NCI-H510A treated with DMSO at 0.1 percent for 48 hours (cell line): ENCODE results near the gene CD44.

ENCODE experiments used
- DNase-seq: peaks from one replicate; lab custom pipeline; 2025; lab: John Stamatoyannopoulos, UW

Gene CD44

DNA sequence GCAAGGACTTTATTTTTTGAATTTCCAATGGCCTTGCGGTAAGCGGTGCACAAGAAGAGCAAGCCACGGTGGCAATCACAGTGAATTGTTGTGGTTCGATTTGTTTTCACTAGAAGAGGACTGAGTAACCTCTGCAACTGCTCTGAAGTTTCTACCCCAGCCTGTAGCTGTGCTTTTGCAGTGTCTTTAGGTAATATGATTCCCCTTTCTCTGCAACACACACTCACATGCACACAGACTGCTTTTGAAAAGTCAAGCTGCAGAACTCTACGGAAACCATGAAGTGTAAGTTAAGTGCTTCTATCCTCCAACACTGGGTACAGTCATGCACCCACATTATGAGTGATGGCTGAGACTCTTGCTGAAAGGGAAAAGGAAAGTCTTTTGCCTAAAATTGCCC, 38.4 kb downstream of the CD44 start:
- DNase-seq = peak; percentile 57

DNA sequence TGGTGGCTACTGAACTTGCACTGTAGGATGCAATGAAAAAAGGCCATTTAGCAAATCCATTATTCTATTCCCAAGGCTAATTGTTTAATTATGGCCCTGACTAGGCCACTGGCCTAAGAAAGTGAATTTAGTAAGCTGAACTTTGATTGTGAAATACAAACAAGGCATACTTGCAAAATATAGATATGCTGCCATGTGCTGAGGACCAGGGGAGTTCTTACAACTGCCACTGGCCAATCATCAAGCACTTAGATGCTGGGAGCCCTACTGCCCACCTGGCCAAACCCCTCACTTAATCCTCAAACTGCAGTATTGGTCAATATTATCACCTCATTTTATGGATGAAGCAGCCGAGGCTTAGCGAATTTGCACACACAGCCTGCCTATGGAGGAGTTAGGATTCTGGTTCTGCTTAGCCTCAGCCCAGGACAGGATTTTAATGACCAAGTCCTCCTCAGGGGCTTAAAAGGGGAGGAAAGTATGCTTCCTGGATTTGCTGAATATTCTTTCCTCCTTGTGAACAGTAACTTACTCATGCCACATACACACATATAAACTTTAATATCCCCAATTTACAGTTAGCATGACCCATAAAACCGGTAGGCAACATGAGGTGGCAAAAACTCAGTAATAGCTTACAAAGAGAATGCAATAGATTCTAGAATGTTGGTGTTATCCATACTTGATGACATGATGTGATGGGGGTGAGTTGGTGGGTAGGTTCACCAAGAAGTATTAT, 39.3 kb downstream of the CD44 start:
- DNase-seq = no peak

DNA sequence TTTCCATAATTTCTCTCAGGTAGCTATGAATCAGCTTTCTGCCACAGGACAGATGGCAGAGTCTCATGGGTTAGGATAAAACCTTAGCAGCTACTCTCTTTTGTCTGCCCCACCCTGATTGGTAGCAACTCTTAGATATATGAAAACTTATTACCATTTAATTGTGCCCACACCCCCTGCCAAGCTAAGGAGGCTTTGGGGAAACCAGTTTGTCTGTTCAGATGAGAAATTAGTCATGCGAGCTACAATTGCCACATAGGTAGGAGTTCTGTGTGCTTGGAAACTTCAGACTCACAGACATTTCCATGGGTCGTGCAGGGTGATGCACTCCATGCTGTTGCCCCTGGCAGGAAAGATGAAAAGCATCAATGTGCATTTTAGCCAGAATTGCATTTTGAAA, 39.9 kb downstream of the CD44 start:
- no peak for DNase-seq

DNA sequence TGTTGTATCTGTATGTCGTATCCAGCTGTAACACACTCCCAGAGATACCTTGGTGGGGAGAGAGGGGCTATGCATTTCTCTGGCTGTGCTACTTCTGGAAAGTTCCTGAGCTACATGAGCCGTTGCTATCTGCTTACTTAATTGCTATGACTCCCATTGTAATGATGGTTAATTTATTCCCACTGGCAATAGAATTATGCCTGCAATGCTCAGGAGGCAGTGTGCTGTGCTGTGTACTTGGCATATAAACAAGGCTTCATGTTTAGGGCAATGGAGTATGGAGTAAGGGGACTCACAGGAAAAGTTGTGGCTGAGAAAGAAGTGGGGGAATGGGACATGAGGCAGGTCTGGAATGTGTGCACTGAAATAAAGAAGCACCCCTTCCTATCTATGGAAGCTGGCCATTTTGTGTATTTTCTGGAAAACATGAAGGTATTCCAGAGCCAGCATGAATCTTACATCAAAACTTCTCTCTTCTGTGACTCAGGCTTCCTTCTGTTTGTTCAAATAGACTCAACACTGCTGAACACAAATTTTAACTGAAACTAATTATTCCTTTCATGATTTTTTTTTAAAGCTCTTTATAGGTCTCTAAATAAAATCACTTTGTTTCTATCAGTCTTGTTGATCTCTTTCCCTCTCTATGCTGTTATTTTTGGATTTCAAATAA, 40.6 kb downstream of the CD44 start:
- DNase-seq = no peak

DNA sequence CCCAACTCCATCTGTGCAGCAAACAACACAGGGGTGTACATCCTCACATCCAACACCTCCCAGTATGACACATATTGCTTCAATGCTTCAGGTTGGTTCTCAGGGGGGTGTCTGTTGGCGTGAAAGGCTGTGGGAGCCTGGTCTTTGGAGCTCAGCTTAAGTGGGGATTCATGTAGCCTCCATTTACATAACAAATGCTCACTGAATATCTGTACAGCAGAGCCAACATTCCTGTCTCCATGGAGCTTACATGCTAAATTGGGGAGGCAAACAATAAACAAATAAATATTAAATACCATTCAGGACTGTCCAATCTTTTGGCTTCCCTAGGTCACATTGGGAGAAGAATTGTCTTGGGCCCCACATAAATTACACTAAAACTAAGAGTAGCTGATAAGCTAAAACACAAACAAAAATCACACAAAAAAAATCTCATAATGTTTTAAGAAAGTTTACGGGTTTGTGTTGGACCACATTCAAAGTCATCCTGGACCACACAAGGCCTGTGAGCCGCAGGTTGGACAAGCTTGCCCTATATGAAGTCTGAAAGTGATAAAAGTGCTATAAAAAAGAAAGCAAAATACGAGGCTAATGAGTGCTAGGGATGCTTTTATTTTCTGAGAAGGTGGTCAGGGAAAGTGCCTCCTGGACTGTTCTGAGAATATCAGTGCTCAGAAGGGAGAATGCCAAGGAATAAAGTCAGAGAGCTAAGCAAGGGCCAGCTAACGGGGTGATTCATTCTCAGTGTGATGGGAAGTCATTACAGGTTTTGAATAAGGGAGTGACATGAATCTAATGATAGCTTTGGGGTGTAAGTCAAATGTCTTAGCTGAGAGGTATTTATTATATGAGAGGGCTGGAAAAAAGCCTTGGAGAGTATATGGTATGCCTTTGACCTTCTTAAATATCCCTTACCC, 41.6 kb downstream of the CD44 start:
- no peak for DNase-seq

DNA sequence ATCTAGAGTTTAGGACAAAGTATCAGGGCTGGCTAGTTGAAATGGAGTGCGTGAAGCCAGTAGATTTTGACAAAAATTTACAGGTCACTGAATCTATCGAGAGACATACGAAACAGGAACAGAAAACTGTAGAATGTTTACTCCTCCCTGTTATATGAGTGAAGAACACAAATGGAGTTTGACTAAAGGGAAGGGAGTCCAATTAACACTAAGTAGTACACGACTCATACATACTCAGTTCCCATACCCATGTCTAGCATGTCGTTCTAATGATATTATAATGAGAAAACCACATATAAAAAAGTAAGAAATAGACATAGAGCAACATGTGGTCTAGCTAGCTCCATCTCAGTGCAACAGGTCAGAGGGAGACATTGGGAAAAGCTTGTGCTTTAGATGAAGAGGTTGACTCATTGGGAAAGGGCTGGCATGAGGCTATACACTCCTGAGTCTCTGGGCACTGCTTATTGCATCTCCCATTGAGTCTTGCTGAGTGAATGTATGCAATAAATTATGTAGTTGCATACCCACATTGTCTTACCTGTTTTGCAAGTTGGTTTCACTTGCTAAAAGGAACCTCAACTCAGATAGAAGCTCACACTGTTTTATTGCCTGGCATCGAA, 43.5 kb downstream of the CD44 start:
- no peak for DNase-seq

DNA sequence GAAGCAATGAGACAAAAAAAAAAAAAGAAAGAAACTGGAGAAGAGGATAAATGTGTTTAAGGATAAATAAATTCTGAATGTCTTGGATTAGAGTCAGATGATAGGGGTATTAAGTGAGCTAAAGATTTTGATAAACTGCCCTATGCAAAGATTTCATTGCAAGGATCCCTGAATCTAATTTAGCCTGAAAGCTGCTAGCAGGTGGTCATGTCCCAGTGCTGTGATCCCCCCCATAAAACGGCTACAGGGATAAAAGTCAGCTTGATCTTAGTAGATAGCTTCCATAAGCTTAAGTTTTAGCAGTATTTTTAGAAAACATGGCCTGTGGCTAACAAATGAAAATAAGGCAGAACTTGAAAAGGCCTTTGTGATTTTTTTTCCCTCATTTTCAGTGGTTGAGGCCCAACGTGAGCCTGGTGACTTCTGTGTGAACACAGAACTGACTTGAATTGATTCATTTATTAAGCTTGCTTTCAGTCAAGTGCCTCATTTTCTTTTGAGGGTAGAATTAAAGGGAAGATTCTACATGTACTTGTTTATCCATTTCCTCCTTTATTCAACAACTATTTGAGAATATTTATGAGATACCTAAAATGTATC, 44.5 kb downstream of the CD44 start:
- no peak for DNase-seq

DNA sequence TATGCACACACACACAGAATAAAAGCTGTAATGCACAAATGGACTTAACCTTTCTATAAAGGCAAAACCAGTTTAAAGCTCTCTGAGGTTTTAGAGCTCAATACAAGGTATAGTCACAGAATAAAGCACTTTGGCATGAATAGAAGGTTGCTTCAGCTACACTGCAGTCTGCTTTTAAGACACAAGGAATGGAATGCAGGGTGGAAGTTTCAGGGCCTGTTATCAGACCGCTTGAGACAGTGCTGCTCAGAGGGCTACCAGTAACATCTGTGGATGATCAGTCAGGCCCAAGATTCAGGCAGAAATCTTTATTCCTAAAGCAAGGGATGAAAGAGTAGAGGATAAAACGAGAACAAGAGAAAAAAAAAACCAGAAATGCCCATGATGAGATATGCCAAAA, 46.7 kb downstream of the CD44 start:
- no peak for DNase-seq

DNA sequence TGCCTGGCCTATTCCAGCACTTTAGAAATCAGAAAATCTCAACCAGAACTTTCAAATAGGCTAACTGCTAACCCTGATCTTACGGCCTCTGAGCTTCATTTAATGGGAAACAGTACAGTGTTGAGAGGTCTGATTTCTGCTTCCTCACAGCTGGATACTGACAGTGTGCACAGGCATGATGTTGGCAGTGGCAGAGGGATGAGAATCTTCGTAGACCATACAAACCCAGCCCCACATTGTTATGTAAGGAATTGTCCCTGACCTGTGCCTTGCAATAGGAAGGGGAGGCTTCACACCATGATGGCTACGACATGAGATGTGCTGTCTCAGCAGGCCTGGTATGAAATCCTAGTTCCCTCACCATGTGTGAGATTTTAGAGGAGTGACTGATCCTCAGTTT, 49.0 kb downstream of the CD44 start:
- no peak for DNase-seq

DNA sequence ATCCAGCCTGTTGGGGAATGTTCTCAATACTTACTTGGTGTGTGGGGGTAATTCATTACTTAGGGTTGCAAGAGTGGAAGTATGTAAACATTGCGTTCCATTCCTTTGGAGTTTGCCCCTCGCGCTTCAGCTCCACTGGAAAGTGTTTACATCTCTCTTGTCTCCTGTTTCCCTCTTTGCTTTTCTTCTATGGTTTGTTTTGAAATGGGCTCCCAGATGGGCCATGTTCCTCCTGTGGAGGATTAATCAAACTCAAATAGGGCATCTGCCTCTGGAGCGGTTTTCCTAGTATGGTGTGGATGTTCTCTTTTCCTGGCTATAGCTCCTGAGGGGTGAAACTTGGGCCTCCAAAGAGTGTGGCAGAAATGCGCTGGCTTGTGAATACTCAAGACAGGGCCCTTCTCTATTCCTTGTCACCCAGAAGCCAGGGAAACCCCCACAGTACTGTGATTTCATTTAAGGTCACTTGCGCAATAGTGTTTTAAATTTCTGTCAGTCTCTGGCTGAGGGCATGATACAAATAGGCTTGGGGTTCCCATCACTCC, 51.9 kb downstream of the CD44 start:
- DNase-seq = no peak

DNA sequence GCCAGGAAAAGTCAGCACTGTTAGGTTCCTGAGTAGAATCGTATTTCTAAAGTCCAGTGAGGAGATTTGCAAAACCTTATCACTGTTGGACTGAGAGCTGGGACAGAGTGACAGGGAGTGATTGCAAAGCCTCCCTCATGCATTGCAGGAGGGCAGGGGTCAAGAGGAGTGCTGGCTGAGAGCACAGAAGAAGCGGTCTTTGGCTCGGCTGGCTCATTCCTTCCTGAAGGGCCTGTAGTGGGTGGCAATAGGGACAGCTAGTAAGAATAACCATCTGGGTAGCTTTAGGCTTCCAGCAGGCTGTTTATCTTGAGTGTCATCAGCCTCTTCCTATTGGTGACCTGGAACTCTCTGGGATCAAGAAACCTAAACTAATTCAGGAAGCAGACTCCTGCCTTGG, 53.4 kb downstream of the CD44 start:
- no peak for DNase-seq

DNA sequence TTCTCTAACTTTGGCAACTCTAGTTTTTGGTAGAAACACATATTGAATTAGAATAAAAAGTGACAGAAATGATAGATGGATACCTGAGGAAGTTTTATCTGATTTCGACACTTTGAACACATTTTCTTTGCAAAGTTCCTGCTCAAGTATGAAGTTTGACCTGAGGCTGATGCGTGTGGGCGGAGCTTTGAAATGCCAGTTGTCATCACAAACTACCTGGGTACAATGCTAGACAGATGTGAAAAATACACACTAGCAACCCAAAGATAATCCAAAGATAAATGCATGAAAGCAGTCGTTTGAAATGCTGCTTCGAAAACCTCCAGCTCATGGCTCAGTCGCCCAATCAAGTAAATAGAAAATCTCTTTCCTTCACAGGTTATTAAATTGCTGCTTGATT, 54.8 kb downstream of the CD44 start:
- DNase-seq = no peak

DNA sequence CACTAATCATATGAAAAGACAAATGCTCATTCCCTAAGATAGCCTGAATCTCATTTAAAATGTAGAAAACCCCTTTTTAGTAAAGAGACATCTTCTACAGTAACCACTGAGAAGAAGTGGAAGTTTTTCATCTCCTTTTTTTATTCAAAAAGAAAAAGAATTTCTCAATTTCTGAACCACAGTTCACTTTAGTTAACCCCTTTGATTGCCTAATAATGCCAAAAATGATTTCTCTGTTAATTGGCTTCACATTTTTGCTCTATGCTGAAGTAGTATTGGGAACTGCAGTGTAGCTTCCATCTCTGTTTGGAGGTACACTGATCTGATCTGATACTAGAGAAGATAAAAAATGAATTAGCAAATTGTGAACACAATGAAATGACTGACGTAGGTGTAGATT, 58.3 kb downstream of the CD44 start:
- DNase-seq = no peak

DNA sequence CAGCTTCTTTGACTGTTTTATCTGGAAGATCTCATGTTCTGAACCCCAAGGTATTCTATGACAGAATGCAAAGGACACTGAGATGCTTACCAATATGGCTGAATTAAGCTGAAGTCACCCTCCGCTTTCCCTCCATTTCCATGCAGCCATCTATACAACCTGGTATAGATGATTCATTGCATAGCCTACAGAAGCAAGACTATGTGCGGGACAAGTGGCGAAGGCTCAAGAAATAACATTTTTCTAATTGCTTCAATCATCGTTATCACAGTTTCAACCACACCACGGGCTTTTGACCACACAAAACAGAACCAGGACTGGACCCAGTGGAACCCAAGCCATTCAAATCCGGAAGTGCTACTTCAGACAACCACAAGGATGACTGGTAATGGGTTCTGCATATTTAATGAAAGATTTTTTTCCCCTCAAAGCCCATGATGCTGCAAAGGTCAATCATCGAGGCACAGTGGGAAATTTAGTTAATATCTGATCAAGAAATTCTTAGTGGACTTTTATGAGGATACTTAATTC, 61.9 kb downstream of the CD44 start:
- no peak for DNase-seq

DNA sequence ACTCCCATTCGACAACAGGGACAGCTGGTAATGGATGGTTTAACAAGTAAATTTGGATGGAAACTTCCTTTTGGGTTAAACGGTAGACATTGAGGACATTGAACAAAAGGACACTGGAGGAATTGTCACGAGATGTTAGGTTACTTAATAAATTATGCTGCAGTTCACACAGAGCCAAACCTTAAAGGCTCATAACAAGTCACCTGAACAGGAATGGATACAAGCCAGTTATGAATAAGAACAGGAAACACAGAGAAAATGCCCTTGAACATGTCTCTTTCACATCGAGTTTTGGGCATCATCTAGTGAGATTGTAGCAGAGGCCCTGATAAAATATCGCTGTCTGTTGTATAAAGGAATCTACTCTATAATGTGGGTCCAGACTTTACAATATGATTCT, 65.6 kb downstream of the CD44 start:
- no peak for DNase-seq

DNA sequence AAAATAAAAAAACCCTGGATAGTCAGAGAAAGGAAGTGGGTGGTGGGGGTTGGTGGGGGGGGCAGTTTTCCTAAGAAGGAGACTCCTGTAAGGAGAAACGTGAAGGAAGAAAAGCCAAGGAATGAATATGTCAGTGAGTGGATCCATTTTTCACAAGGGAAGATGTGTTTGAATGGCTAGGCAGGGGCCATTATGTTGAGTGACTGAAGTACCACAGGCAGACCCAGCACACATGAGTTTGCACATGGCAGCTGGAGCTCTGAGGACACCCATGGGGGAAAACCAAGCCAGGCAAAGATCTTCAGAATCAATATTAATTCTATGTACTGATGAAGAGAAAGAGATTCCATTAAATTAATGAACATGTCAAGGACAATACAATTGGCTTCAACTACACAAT, 67.6 kb downstream of the CD44 start:
- no peak for DNase-seq

DNA sequence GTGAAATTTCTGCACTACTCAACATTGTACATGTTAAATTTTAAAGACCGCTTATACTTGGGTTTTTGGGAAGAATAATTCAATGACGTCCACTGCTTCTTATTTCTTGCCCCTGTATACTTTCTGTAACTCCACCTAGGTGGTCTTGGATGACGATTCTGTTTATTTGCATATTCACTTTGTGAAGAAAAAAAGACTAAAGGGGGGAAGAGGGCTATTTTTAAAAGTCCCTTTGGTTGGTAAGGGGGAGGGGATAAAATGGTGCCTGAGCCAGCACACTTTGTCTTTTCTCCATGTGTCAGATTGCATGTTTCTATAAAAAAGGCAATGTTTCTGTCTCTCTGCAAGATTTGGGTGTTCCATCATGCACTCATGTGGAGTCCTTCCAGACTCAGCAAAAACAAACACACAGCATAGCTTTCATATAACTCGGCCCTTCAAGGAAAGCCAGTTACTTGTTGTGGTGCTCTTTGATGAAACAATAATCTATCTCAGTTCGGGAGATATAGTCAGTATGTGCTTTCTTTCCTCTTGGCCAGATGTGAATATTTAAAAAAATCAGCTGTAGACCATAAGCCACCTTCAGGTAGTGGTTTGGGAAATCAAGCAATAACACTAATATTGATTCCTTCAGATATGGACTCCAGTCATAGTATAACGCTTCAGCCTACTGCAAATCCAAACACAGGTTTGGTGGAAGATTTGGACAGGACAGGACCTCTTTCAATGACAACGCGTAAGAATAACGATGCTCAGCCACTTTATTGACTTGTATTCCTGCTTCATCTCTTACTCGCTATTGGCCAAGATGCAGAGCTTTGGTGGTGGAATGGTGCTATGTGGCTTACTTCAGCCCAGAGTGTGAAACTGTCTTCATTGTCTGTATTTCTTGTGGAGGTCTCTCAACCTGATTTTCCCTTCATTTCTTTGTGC, 68.8 kb downstream of the CD44 start:
- no peak for DNase-seq

DNA sequence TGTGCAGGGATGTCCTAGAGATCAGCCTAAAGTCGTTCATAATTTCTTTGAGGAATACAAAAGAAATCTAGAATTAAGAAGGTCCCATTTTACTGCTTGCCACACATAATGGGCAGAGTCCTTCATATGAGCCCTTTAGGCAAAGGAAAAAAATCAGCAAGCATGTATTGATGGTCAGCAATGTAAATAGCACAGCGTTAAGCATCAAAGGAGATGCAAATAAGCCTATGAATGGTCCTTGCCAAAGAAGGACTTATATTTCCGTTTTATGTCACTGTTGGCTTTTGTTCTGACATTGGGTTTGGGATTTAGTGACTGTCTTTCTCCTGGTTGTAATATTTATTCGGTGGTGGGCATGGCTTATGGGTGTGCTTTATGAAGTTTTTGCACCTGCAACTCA, 69.8 kb downstream of the CD44 start:
- no peak for DNase-seq

DNA sequence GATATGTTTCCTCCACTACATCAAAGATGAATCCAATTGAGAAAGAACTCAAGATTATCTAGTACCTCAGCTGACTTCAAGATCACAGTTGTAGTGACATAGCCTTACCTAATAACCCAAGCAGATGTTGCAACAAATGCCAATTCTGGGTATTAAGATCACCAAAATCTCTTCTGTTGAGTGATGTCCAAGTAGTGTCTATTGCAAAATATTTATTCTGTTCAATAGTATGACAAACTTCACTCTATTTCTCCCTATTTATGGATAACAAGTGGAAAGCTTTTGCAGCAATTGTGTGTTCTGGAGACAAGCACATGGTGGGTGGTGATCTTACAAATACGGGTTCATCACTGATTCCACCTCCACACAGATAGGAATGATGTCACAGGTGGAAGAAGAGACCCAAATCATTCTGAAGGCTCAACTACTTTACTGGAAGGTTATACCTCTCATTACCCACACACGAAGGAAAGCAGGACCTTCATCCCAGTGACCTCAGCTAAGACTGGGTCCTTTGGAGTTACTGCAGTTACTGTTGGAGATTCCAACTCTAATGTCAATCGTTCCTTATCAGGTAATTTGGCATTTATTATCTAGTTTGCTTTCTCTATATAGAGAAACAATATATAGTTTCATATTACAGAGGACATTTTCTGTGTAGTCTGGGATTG, 72.0 kb downstream of the CD44 start:
- DNase-seq = no peak

DNA sequence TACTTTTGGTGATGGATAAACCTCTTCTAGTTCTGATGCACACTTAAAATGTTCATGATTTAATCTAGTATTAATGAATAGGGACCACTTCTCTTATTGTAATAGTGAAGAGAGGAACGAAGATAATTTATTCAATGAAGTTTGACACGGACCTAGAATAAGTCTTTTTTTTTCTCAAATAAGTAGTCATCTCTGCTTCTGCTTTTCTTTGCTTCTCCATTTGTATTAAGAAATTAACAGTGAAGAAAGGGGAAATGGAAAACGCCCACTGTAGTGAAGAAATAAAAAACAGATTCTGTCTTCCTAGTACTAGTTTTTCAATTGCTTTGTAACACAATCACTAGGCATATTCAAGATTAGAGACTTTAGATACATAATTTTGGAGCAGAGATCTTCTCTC, 73.0 kb downstream of the CD44 start:
- DNase-seq = no peak
